Fibroblast of villous mesenchyme (primary cell): ENCODE measurements around the gene ACAD11. TPM values are rescaled to one million over a fixed set of nuclear protein-coding genes. Genes with fewer than 3 reads are reported as not detected.

Experiments
- DNase-seq: peaks from one replicate; pipeline ENCODE4 v3.0.0-alpha.2; 2010; ENCODE audit warnings: low read depth
- H3K4me3 ChIP-seq: 2 replicates; pipeline ENCODE4 v1.5.1; 2011; ENCODE audit warnings: low read depth, mild to moderate bottlenecking, low read length
- CTCF ChIP-seq: IDR thresholded peaks from 2 replicates; pipeline ENCODE4 v1.5.1; 2012; ENCODE audit warnings: low read depth, mild to moderate bottlenecking, low read length; ENCODE audit not compliant: insufficient read depth
- total RNA-seq: library from RNA; depleted of rRNA; stranded (reverse); fragments of >200 nt; gene quantifications from 2 replicates; pipeline ENCODE4 v1.2.3, GENCODE V29; 2012

Gene ACAD11
- total RNA-seq, 1 donor: 45.3 TPM

DNA sequence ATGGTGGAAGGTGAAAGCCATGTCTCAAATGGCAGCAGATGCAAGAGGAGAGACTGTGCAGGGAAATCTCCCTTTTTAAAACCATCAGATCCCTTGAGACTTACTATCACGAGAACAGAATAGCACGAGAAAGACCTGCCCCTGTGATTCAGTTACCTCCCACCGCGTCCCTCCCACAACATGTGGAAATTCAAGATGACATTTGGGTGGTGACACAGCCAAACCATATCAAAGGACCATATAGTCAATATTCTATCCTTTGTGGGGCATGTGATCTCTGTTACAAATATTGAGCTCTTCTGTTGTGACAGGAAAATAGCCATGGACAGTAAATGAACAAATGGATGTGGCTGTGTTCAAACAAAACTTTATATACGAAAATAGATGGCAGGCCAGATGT is 139.7 kb downstream of the ACAD11 start:
- no peak for TF ChIP-seq CTCF
- DNase-seq: no peak

DNA sequence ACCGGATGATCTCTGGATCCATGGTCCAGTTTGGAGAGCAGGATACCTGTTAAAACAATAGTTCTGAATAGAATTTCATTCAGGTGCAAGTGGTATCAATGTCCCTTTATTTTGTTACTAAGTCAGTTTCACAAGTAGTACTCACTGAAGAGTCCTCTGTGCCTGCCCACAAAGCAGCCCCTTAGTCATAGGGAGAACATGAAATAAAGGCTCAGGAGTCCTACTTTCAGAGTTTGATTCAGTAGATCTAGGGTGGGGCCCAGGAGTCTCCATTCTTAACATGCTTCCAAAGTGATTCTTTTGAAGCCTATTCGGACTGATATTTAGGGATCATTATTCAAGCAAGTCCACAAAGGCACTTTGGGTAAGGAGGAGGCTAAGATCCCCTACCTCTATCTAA is 142.3 kb downstream of the ACAD11 start:
- H3K4me3 ChIP-seq: no peak overlapping the region
- no peak for TF ChIP-seq CTCF
- no peak for DNase-seq

More for the DNA sequence above, 139.7 kb downstream of the ACAD11 start:
- no peak overlapping the region for H3K4me3 ChIP-seq

DNA sequence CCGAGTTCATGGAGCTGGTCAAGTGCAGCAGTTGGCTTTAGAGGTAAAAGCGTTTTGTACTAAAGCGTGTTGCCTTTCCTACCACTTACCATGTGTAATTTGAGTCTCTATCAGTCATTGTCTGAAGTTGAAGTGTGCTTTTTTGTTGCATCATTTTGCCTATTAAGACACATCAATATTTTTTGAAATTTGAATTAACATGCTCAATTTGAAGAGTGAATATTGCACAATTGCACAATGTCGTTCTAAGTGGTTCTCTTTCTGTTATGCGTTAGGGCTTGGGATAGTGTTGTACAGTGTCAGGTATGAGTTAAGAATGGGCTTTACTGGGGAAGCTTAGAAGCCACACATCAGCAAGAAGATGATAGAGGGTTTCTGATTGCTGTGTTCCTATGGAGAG is 146.6 kb downstream of the ACAD11 start:
- TF ChIP-seq CTCF: no peak
- DNase-seq: no peak
- H3K4me3 ChIP-seq: no peak overlapping the region

DNA sequence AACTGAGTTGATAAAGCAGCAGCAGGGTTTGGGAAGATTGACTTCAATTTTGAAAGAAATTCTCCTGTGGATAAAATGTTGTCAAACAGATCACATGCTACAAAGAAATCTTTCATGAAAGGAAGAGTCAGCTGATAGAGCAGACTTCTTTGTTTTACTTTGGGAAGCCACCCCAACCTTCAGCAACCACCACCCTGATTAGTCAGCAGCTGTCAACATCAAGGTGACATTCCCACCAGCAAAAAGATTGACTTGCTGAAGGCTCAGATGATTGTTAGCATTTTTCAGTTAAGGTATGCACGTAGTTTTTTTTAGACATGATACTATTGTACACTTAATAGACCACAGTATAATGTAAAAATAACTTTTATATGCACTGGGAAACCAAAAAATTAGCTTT is 150.1 kb downstream of the ACAD11 start:
- DNase-seq: no peak
- H3K4me3 ChIP-seq: no peak overlapping the region
- TF ChIP-seq CTCF: no peak

DNA sequence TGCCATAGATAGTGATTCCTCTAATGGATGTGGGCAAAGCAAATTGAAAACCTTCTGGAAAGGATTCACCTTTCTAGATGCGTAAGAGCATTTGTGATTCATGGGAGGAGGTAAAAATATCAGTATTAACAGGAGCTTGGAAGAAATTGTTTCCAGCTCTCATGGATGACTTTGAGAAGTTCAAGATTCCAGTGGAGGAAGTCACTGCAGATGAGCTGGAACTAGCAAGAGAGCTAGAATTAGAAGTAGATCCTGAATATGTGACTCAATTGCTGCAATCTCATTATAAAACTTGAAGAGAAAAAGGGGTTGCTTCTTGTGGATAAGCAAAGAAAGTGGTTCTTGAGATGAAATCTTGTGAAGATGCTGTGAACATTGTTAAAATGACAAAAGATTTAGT is 150.5 kb downstream of the ACAD11 start:
- DNase-seq: no peak
- H3K4me3 ChIP-seq: no peak overlapping the region
- TF ChIP-seq CTCF: no peak

Other genes starting within 250 kb of the ACAD11 start
- 91.8 and 107 TPM in 2 replicates for gene DNAJC13, start 242.3 kb downstream of the ACAD11 start, total RNA-seq
- gene ACKR4, start 62.5 kb downstream of the ACAD11 start, total RNA-seq: 2.9 and 9.5 TPM in 2 replicates
- gene UBA5, start 520 bp upstream of the ACAD11 start, total RNA-seq: 48.8 and 51.2 TPM in 2 replicates
- gene NPHP3, start 62.6 kb upstream of the ACAD11 start, total RNA-seq: 36.3 and 37.0 TPM in 2 replicates